COLO668 (cell line): Measurements from ENCODE around the gene LRRC75B.

ENCODE experiments used
- DNase-seq: peaks from one replicate; lab custom pipeline; 2025; ENCODE audit not compliant: unreplicated experiment; lab: John Stamatoyannopoulos, UW

LRRC75B gene

DNA sequence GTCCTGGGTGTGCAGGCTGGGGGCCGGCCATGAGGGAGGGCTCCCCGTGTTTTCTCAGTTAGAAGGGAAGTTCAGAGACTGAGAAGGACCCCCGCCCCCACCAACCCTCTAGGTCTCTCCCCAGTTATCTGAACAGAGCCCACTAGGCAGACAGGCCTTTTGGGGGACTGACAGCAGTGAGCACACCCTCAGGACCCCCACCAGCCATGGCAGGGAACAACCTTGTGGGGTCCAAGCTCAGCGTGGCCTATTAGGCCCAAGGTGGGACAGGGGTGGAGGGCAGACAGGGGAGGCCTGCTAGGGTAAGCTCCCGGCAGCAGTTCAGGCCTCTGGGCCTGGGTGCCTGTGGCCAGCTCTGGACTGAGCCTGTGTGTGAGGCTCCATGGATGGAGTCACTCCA lies 5.6 kb downstream of the LRRC75B start:
- DNase-seq = no peak

DNA sequence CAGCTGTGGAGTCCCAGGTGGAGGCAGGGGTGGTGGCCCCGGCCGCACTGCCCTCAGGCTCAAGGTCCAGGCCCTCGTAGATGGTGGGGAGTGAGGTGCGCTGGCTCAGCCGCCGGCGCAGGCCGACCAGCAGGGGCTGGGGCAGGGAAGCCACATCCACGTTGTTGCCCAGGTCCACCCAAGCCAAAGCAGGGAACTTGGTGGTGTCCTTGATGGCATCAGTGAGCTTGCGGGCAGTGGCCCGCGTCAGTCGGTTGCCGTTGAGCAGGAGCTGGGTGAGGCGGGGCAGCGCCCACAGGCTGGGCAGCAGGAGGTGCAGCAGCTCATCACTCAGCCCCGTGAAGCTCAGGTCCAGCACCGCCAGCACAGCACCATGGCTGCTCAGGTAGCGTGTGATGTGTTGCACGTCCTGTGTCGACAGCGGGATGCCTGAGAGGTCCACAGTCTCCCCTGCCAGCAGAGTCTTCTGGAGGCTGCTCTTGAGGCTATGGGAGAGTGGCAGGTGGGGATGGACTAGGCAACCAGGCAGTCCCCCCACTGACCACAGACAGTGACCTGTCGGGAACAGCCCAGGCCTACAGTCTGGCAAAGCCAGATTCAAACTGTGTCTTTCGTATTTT lies 6.8 kb downstream of the LRRC75B start:
- no peak for DNase-seq

DNA sequence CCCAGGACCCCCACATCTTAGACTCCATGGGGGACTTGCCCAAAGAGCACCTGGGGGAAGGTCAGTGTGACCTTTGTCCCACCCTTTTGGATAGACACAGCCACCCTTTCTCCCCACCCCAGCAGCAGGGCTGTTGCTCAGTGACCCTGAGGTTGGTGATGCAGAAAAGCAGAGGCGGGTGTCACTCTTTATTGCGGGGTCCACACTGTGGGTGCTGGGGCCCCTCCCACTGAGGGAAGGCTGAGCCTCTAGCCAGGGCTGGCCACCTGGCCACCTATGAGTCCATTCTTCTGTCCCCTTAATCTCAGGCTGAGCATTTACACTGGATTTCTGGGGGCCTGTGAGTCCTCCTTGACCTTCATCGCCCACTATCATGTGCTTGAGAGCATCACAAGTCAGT lies 7.4 kb downstream of the LRRC75B start:
- DNase-seq = no peak

DNA sequence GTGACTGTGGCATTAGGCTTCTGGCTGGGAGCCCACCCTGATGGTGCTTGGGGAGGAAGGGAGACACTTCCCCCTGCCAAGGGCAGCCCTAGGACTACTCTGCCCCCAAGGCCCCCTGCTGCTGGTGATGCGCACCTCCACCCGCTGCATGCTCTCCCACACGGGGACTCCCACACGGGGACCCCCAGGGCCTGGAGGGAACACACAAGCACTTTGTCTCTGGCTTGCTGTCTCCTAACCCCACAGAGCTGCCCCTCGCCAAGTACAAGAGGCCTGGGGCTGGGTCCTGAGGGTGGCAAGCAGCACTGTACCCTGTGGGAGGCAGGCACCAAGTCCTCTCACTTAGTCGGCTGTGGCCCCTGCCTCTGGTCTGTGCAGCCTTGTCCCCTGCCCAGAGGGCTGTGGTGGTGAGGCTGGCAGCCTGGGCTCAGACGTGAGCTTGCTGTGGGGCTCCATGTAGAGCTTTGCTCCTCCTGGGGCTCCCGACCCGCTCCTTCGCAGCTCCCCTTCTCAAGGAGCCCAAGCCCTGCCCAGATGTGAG lies 7.9 kb downstream of the LRRC75B start:
- DNase-seq = no peak

DNA sequence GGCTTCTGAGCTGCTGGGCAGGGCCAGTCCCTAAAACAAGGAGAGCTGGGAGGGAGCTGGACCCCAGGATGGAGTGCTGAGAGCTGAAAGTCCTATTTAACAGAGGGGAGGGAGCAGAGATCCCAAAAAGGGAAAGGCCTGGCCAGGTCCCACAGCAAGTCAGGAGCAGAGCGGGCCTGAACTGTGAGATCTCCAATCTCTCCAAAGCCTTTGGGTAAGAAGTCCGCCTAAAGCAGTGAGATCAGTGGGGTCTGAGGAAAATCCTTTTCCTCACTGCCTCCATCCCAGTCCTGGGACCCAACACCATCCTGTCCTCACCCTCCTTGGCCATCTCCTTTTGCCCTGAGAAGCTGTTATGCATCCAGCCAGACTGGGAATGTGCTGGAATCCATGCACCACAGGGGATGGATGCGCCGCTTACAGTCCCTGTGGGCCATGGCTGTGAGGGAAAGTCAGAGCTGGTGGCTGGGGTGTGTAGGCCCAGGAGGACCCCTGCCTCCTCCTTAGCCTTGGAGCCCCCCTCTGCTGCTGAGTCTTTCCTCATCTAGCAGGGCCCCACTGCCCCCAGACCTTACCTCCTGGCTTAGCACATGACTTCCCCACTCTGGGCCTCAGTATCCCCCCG lies 8.6 kb downstream of the LRRC75B start:
- DNase-seq = no peak

DNA sequence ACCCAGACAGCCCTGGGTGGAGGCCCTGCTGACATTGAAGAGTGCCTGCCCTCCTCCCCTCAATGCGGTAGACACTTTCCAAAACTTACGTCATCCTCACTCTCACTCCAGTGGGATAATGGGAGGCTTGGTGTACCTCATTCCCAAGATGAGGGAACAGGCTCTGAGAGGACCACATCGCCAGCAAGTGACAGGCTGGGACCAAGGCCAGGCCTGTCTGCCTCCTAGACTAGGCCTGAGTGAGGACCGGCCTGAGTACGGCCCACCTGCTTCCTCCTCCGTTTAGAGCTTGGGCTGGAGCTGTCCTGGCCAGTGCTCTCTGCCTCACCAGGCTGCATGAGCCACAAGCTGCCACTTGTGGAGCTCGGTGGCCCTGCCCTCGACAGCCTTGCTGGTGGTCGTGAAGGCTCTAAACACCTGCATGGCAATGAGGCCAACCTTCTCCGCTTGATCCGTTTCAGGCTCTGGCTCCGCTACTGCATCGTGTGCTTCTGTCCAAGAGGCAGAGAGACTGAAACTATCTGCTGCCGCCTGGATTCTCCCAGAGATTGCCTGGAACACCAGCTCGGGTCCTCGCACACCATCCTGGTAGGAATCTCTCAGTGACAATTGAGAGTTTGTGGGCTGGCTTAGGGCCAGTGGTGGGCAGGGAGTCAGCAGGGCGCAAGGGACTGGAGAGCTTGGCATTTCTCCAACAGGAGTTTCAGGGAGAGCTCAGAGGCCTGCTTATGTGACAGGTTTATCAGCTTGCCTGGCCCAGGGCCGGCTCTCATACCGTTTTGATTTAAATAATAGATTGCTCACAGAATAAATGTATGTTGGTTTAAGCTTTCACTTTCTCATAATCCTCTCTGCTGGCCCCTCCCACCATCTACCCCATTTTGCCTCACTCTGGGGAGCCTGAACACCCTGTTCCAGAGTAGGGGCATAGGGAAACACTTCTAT lies 9.4 kb downstream of the LRRC75B start:
- peak; percentile 55 for DNase-seq

DNA sequence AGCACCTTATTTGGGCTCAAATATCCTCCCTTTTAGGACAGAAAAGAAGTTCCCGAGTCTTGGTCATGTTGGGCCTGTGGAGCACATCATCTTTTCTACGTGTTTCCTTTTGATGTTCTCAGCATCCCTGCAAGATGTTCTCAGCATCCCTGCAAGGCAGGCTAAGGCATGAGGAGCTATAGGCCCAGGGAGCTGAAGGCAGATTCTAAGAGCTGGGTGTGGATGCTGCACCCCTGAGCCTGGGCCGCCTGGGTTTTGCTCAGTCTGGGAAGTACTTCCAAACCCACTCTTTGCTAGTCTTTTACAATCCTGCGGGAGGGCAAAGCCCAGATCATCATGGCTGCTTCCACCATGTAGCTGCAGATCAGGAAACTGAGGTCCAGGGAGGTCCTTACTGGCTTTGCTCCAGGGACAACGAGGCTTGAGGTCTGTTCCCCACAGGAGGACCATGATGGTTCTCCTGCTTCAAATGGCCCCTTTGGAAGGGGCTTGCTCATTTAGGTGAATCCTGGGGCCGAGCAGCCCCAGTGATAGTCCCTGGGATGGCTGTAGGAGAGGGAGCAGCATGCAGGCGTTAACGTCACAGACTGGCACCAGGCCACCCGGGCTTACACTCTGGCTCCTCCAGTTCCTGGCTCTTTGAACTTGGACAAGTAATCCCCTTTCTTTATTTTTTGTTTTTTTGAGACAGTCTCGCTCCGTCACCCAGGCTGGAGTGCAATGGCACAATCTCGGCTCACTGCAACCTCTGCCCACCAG lies 10.6 kb downstream of the LRRC75B start:
- DNase-seq = no peak

DNA sequence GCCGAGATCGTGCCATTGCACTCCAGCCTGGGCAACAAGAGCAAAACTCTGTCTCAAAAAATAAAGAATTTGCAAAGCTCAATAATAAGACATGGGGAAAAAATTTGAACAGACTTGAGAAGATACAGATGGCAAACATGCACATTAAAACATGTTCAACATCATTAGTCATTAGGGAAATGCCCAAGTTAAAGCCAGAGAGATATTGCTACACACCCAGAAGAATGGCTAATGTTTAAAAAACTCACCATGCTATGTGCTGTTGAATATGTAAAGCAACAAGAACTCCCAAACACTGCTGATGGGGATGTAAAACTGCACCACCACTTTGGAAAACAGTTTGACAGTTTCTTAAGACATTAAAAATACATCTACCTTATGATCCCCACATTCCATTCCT lies 12.6 kb downstream of the LRRC75B start:
- DNase-seq = no peak

DNA sequence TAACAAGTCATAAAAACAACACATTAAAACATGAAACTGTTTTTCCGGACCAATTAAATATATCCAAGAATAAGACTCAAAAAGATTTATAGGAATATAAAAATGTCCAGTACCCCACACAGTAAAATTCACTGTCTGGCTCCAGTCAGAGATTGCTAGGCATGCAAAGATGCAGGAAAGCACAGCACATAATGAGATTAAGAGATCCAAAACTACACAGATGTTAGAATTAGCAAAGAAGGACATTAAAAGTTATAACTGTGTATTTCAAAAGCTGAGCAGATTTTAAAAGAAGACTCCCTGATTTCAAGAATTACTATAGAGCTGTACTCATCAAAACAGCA lies 13.6 kb downstream of the LRRC75B start:
- no peak for DNase-seq

DNA sequence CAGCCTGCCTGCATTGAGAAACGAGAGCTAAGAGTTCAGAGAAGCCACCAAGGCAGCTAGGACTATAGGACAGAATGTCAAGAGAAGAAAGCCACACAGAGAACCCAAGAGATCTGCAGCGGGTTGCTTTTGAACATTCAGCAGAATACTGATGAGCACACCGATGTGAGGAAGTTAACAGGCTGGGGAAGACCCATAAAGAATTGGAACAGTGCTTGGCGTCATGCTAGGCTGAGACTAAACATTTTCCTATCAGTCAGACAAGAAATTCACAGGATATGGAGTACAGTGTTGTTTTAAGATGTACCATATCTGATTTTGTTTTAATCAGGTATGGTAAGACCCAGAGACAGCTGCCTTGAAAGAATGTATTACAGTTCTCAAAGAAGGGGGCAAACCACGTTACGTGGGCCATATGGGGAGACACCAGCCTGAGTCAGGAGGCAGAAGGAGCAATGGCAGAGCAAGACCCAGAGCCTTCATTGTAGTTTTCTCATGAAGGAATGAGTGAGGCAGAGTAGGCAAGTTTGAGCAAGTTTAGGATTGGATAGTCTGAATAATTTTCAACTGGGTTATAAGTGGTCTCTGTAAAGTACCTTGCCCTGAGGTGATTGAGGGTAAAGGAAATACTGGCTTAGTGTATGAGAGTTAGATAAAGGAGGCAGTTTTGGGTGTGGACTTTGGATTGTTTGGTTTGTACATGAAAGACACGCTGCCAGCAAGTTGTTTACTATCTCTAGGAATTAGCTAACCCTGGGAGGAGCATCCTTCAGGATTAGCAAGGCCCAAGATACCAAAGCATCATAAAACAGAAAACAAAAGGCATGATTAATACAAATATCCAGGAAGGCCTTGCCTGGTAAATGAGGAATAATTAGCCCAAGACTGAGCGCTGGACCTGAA lies 14.3 kb downstream of the LRRC75B start:
- DNase-seq = no peak

DNA sequence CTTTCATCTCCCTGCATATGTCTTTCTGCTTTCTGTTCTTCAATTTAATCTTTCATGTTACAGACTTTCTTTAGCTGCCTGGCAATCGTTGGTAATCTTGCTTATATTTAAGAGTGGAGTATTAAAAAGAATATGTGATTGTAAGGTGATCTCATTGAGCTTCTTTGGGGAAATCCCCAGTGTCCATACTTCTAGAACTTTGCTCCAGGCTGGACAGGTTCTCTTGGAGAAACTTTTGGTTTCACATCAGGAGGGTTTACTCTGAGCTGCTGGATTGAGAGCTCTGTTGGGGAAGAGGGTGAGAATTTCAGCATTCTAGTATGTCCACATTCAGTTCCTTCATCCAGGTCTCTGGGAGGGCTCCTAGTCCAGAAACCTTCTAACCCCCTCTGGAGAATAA lies 16.1 kb downstream of the LRRC75B start:
- DNase-seq = no peak

DNA sequence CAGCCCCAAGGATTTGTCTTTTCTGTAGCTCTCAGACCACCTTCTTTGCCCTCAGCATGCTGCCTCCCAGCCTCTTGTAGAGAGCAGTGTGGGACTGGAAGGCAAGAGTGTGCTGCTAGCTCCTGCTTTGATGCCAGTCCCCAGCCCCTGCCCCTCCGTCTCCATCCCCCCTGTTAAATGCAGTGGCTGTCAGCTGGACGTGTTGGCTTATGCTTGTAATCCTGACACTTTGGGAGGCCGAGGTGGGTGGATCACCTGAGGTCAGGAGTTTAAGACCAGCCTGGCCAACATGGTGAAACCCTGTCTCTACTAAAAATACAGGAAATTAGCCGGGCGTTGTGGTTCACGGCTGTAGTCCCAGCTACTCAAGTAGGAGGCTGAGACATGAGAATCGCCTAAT lies 21.6 kb downstream of the LRRC75B start:
- DNase-seq = no peak

DNA sequence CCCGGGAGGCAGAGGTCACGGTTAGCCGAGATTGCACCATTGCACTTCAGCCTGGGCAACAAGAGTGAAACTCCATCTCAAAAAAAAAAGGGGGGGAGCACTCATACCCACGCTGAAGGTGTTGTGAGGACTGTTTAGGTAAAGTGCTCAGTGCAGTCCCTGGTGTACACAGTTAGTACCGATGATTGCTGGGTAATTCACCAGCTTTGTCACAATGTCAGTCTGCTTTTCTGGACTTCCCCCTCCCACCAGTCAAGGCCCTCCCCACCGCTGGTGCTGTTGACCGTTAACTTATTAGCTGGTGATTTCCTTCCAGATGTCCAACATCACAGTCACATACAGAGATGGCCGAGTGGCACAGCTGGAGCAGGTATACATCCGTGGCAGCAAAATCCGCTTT lies 25.2 kb downstream of the LRRC75B start:
- DNase-seq = no peak

DNA sequence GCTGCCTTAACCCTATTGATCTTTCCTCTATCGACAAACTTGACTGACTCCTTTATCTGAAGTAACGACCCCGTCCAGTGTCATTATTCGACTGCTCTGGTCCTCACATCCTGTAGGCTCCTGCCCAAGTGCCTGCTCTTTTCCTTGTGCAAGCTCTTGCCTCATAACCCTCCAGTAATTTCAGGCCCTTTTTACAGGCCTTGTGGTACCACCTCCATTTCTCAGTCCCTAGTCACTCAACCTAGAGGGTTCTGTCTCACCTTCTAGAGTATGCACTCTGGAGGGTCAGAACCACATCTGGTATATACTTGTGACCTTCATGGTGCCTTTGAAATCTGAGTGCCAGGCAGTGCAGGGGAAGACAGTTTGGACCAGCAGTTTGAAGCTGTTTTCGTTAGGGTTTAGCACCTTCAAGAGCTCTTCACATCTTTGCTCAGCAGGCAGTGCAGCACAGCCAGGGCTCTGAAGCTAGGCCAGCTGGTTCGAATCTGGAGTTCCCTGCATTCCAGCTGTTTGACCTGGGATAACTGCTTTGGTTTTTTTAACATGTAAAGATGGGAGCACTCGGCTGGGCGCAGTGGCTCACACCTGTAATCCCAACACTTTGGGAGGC lies 25.9 kb downstream of the LRRC75B start:
- DNase-seq = no peak

DNA sequence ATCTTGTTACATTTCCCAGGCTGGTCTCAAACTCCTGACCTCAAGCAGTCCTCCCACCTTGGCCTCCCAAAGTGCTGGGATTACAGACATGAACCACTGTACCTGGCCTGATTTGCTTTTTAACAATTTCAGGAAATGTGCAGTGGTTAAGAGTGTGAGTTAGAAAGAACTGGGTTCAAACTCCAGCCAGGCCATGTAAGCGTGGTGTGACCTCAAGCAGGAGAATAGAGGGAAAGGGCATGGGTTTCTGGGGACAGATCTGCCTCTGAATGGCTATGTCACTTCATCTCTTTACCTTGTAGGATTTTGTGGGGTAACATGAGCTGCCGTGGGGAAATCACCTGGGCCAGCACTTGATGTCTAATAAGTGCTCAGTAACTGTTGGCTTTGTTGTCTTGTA lies 27.8 kb downstream of the LRRC75B start:
- no peak for DNase-seq

DNA sequence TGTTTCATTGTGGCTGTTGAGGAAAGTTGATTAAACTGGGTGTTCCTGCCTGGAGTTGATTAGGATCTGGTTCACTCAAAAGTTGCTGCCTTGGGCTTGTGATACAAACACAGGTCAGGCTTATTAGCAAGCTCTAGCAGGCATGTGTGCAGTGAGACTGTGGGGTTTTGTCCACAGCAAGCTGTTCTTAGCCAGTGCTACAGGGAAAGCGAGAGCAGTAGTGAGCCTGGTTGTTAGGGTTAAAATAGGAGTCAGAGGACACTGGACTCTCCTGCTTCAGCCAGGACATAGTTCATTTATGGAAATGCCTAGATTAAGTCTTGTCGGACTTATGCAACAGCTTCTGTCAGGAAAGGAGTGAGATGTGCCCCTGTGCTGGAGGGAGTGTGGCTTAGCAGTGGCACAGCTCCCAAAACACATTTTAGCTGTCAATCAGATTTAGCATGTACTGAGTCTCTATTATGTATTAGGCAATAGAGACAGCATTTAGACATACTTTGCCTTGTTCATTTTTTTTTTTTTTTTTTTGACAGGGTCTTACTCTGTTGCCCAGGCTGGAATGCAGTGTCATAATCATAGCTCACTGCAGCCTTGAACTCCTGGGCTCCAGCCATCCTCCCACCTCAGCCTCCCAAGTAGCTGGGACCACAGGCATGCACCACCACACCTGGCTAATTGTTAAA lies 28.4 kb downstream of the LRRC75B start:
- DNase-seq = no peak

DNA sequence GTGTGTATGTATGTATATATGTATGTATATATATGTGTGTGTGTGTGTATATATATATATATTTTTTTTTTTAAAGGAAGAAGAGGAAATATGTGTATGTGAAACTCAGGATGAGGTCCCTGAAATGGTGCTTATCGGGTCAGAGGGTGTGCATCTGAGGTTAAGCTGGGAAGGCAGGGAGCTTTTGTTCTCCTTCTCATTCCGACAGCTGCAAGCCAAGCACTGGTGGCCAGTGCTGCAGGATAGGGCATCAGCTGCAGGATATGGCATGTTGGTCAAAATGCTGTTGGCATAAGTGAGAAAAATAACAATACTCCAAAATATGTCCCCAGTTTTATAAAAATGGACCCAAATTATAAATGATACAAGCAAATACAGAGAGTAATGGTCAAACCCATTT lies 29.6 kb downstream of the LRRC75B start:
- DNase-seq = no peak

DNA sequence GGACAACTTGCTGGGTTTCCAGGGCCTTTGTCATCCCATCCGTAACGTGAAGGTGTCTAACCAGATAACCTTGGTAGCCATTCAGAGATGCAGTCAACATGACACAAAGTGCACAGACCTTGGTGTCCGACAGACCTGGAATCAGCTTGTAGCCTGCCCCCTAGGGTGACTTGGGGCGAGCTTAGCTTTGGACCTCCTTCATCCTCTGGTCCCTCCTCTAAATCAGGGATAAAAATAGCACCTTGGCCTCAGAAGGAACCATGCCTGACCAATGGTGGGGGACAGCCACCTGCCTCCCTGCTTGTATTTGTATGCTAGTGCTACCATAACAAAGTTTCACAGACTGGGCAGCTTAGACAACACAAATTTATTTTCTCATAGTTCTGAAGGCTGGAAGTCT lies 33.4 kb downstream of the LRRC75B start:
- no peak for DNase-seq
